ENCODE results near the gene PSMD11.

PSMD11 gene

DNA sequence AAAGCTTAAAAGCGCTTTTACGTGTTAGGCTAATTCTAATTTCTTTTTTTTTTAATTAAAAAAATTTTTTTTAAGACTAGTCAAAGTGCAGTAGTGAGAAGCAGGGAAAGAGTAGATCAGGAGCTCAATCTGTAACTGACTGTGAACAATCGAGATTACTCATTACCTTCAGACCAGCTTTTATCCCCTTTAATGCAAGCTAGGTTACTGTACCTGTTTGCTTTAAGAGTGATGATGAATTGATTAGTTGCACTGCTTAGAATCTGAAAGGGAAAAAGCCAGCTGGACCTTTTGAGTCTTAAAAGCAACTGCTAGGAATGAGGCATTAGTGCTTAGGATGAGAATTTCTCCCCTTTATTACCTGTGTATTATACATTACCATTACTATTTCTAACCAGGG lies 19.0 kb downstream of the PSMD11 start:
- in situ Hi-C loops (cut with MboI; ENCODE audit: low sequenced_read_pairs): no loop called here

- in situ Hi-C loops (cut with MboI; ENCODE audit: low sequenced_read_pairs): no loop called here
These were observed 20.1 kb downstream of the PSMD11 start for GRCh38 chr17:32464374-32464773.

GRCh38 chr17:32467949-32468348 lies 23.6 kb downstream of the PSMD11 start:
- in situ Hi-C loops (cut with MboI; ENCODE audit: low sequenced_read_pairs): no loop called here

- in situ Hi-C loops (cut with MboI; ENCODE audit: low sequenced_read_pairs): no loop called here
These were observed 26.3 kb downstream of the PSMD11 start for GRCh38 chr17:32470405-32471167.

GRCh38 chr17:32471652-32472051 lies 27.3 kb downstream of the PSMD11 start:
- in situ Hi-C loops (cut with MboI; ENCODE audit: low sequenced_read_pairs): no loop called here

- in situ Hi-C loops (cut with MboI; ENCODE audit: low sequenced_read_pairs): no loop called here
These were observed 30.9 kb downstream of the PSMD11 start for GRCh38 chr17:32475258-32475657.

DNA sequence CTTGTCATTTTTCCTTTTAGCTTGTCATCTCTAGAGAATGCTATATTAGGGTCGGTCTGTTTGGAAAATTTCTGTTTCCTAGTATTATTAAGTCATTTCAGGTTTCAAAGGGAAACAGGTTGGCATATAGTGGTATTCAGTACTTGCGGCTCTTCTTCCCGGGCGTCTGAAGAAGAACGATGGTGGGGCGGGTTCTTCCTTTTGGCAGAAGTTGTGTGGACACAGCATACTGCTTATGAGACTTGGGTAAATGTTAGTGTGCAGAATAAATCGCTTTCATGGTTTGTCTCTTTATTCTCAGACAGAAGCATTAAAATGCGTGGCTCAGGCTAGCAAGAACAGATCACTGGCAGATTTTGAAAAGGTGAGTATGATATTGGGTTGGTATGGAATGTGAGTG lies 32.9 kb downstream of the PSMD11 start:
- in situ Hi-C loops (cut with MboI; ENCODE audit: low sequenced_read_pairs): no loop called here

- in situ Hi-C loops (cut with MboI; ENCODE audit: low sequenced_read_pairs): no loop called here
These were observed 34.8 kb downstream of the PSMD11 start for GRCh38 chr17:32479074-32479617.

DNA sequence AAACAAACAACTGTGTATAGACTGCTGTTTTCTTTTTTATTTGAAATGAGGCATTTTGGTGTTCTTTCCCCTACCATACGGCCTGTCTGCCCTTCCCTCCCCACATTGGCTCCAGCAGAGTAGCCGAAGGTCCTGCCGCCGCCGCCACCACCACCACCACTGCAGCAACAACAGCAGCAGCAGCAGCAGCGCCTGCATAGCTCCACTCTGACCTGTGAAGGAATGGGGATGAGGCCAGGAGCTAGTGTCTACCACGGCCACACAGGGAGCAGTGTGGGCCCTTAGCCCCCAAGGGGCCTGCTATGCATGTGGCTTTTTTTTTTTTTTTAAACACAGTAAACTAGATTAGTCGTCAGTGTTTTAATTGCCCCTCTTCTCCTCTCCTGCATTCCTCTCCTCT lies 36.9 kb downstream of the PSMD11 start:
- in situ Hi-C loops (cut with MboI; ENCODE audit: low sequenced_read_pairs): no loop called here

DNA sequence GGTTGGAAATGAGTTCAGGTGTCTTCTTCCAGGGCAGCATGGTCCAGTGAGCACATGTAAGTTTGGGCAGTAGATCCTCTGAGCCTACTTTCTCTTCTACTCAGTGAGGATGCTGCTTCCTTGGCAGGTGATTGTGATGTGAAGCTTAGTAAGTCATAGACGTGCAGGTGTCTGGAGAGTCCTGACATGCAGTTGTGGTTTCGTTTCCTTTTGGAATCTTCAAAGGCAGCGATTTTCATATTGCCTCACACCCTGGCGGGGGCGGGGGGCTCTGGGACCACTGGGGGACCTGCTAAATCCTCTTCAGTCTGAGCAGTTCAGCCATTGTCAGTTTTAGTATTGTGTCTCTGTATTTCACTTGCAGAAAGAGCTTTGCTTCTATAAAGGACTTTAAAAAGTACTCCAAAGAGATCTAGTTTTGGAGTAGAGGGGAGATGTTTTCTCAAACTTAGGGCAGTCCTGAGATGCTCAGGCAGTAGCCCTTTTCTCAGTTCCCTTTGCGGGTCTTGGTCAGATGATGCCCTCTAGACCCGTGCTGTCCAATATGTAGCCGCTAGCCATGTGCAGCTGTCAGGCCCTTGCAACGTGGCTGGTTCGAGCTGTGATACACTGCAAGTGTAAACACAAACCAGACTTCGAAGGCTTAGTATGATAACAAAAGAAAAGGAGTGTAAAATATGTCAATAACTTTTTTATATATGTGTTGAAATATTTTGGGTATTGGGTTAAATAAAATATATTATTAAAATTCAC lies 38.4 kb downstream of the PSMD11 start:
- in situ Hi-C loops (cut with MboI; ENCODE audit: low sequenced_read_pairs): no loop called here

DNA sequence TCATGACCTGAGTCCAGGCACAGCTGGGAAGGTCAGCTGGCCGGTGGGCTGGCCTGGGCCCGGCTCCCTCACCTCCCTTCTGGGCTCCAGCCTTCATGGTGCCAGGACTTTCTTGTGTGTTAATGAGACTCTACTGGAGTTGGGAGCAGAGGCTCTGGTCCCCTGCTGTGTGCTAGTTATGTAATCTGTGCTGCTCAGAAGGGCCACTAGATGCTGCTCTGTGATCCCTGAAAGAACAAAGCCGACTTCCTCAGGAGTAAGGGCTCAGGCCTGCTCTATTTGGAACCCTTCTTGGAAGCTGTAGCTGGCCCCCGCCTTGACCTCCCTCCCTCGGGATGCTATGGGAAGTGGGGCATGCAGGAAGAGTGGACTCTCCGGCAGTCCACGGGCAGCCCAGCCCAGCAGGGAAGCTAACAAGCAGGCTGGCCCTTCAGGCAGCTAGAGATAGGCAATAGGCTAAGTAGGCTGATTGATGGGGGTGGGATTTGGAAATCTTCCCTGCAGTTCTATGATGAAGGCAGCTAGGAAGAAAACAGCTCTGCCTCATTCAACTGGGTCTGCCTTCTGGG lies 39.2 kb downstream of the PSMD11 start:
- in situ Hi-C loops (cut with MboI; ENCODE audit: low sequenced_read_pairs): no loop called here

- in situ Hi-C loops (cut with MboI; ENCODE audit: low sequenced_read_pairs): no loop called here
These were observed 39.7 kb downstream of the PSMD11 start for GRCh38 chr17:32484041-32484461.

DNA sequence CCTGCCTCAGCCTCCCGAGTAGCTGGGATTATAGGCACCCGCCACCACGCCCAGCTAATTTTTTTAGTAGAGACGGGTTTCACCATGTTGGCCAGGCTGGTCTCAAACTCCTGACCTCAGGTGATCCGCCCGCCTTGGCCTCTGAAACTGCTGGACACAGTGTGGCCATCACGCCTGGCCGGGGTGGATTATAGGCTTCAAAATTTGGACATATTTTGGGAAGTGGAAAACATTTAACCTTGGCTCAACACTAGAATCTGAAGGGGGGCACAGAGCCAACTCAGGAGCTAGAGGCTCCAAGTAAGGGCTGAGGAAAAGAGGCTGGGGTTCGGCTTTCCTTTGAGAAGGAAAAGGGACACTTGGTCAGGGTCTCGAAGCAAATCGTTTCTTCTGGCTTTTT lies 40.3 kb downstream of the PSMD11 start:
- in situ Hi-C loops (cut with MboI; ENCODE audit: low sequenced_read_pairs): no loop called here

GRCh38 chr17:32485261-32486110 lies 41.2 kb downstream of the PSMD11 start:
- in situ Hi-C loops (cut with MboI; ENCODE audit: low sequenced_read_pairs): no loop called here

GRCh38 chr17:32486111-32486700 lies 41.9 kb downstream of the PSMD11 start:
- in situ Hi-C loops (cut with MboI; ENCODE audit: low sequenced_read_pairs): no loop called here

DNA sequence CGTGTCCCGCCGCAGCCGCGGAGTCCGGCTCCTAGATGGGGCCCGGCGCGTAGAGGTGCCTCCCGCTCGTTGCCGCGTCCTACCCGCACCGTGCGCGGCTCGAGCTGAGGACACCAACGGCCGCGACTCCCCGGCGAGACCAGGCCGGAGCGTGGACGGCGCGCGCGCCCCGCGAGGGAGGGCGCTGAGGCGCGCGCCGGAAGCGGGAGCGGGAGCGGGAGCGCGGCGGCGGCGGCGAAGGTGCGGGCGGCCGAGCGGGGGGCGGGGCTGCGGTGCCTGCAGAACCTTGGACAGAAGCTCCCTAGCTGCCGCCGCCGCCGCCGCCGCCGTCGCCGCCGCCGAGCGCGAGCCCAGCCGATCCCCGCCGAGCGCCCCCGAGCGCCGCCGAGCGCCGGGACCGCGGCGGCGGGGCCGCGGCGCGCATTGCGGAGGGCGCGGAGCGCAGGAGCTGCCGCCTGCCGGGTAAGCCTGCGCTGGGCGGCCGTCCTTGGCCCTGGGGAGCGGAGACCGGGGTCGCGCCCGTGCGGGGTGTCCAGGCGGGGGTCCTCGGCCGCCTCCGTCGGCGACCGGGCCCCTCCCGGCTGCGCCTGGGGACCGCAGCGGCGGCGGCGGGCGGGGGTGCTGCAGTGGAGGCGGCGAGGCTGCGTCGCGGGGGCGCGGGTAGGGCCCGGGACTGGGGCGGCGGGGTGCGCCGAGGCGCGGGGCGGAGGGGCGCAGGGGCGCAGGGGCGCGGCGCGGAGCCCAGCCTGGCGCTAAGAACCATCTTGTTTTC lies 42.6 kb downstream of the PSMD11 start, which contains the start of gene CDK5R1:
TSS of gene CDK5R1 (plus strand) at position 293 of the 772 bp plus-strand sequence. CDS start 628 bp downstream, outside the sequence.
- in situ Hi-C loops (cut with MboI; ENCODE audit: low sequenced_read_pairs): no loop called here

DNA sequence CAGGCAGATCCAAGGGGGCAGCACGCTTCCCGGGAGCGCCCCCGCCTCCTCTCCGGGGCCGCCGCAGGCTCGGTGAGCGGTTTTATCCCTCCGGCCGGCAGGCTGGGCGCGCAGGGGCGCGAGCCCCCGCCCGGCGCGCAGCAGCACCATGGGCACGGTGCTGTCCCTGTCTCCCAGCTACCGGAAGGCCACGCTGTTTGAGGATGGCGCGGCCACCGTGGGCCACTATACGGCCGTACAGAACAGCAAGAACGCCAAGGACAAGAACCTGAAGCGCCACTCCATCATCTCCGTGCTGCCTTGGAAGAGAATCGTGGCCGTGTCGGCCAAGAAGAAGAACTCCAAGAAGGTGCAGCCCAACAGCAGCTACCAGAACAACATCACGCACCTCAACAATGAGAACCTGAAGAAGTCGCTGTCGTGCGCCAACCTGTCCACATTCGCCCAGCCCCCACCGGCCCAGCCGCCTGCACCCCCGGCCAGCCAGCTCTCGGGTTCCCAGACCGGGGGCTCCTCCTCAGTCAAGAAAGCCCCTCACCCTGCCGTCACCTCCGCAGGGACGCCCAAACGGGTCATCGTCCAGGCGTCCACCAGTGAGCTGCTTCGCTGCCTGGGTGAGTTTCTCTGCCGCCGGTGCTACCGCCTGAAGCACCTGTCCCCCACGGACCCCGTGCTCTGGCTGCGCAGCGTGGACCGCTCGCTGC lies 43.3 kb downstream of the PSMD11 start:
- in situ Hi-C loops (cut with MboI; ENCODE audit: low sequenced_read_pairs): no loop called here

DNA sequence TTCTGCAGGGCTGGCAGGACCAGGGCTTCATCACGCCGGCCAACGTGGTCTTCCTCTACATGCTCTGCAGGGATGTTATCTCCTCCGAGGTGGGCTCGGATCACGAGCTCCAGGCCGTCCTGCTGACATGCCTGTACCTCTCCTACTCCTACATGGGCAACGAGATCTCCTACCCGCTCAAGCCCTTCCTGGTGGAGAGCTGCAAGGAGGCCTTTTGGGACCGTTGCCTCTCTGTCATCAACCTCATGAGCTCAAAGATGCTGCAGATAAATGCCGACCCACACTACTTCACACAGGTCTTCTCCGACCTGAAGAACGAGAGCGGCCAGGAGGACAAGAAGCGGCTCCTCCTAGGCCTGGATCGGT lies 43.9 kb downstream of the PSMD11 start:
- in situ Hi-C loops (cut with MboI; ENCODE audit: low sequenced_read_pairs): no loop called here

- in situ Hi-C loops (cut with MboI; ENCODE audit: low sequenced_read_pairs): no loop called here
These were observed 44.4 kb downstream of the PSMD11 start for GRCh38 chr17:32488604-32489180.

Data from HL-60/S4 (cell line).